ENCODE measurements around the gene BBIP1.
"Not testable (repeated sequence)": the region's sequence is repeated elsewhere in the genome, so short reads cannot be mapped to it uniquely, and the experiment has no call there.

Gene BBIP1

DNA sequence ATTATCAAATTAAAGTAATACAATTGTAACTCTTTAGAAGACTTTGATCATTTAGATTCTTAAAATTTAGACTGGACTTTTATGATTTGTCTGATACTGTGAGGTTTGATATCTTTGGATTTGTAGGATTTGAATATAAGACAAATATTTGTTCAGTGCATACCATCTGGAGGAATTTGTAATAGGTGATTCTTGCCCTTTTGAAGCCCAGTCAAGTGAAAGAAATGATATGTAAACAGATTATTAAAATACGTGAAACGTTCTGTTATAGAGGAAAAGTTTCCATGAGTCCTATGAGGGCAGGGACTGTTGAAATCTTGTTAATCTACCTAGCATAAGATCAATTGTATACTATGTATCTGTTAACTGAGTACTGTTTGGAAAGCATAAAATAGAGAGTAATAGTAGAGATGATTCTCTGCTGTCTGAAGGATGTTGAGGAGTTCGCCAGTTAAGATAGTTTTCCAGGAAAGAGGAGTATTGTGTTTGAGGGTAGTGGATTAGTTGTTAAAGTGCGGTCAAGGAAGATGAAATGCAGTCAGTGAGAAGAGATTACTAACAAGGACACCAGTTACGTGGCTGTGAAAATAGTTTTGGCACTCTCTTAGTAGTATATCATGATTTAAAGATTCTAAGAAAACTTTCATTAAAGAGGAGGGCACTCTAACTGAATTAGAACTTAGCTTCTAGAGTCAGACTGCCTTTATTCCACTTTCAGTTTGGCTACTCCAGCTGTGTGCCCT is 32.9 kb downstream of the BBIP1 start:
- DNase-seq (ENCODE audit: low spot score) = no peak

GRCh38 chr10:110883924-110884323 is 35.1 kb downstream of the BBIP1 start:
- DNase-seq (ENCODE audit: low spot score) = no peak

GRCh38 chr10:110881905-110882304 is 37.1 kb downstream of the BBIP1 start:
- DNase-seq (ENCODE audit: low spot score) = no peak

DNA sequence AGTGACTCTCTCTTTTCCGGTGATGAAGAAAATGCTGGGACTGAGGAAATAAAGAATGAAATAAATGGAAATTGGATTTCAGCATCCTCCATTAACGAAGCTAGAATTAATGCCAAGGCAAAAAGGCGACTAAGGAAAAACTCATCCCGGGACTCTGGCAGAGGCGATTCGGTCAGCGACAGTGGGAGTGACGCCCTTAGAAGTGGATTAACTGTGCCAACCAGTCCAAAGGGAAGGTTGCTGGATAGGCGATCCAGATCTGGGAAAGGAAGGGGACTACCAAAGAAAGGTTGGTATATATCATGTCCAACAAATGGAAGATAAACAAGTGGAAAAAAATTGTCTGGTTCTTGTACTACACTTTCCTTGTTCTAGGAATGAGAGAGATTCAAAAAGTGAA is 37.7 kb downstream of the BBIP1 start:
- DNase-seq (ENCODE audit: low spot score) = no peak

GRCh38 chr10:110880012-110880411 is 39.0 kb downstream of the BBIP1 start:
- no peak for DNase-seq (ENCODE audit: low spot score)

DNA sequence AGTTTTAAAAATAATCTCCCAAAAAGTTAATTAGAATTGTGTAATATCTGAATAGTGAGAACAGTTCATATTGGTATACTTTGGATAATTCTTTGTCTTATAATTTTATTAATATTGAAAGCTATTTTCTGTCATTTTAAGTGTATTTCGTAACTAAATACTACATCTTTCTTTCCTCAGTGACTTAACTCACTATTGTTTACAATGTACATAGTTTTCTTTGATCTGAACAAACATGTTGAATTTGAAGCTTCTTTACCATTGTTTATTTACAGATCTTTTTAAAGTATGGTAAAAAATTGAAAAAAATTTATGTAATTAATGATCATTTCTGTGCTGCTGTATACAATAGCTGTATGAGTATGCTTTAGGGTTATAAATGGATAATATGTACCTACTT is 42.2 kb downstream of the BBIP1 start:
- no peak for DNase-seq (ENCODE audit: low spot score)

GRCh38 chr10:110876000-110876399 is 43.0 kb downstream of the BBIP1 start:
- no peak for DNase-seq (ENCODE audit: low spot score)

DNA sequence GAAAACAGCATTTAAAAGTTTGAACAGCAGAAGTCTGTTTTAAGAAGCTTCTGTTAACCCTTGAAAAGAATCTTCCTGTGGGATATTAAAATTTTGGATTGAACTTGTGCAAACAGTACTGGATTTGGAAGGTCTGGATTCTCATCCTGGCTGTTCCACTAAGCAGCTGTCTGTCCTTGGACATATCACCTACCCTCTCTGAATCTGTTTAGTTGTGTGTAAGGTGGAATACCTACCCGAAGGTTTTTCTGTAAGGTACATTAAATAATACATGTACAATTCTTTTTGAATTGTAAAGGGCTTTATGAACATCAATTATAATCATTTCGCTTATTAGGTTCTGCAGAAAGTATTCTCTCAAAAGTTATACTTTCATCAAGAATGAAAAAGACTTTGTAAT is 45.0 kb downstream of the BBIP1 start:
- DNase-seq (ENCODE audit: low spot score) = no peak

- DNase-seq (ENCODE audit: low spot score) = no peak
These were observed 45.7 kb downstream of the BBIP1 start for GRCh38 chr10:110872984-110873923.

GRCh38 chr10:110872145-110872983 is 46.6 kb downstream of the BBIP1 start:
- peak; percentile 95 for DNase-seq (ENCODE audit: low spot score)

DNA sequence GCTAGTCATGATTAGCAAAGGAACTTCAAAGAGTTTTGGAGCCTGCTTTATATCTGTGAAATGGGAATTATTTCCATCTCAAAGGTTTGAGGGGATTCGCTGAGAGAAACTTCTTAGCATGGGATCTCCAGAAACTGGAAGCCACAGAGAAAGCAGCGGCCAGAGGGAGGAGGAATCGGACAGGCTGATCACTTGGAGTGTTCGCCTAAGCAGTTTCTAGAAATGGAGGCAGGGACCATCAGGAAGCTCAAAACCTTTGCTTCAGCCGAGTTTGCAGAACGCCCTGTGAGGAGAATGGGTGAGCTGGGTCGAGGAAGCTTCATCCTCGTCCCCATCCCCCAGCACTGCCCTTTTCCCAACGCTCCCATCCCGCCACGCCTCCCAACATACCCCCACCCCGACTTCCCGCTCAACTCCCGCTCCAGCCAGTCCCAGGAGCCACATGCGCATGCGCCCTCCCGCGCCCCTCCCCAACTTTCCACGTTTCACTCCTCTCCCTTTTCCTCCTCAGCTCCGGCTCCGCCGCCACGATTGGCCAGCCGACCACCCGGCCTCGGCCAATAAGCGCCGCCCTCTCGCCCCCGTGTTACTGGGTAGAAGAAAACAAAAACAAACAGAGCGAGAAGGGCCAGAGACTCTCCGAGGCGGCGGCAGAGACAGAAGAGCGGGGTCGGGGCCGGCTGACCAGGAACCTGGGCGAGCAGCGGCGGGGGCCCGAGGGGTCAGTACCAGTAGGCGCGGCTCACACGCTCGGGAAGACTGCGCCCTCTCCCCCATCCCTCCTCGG is 47.5 kb downstream of the BBIP1 start, which contains the start of gene PDCD4:
PDCD4 (plus strand) TSS at position 631 of the 787 bp plus-strand sequence. CDS start 4,100 bp downstream, outside the sequence.
- DNase-seq (ENCODE audit: low spot score) = peak; percentile 99

DNA sequence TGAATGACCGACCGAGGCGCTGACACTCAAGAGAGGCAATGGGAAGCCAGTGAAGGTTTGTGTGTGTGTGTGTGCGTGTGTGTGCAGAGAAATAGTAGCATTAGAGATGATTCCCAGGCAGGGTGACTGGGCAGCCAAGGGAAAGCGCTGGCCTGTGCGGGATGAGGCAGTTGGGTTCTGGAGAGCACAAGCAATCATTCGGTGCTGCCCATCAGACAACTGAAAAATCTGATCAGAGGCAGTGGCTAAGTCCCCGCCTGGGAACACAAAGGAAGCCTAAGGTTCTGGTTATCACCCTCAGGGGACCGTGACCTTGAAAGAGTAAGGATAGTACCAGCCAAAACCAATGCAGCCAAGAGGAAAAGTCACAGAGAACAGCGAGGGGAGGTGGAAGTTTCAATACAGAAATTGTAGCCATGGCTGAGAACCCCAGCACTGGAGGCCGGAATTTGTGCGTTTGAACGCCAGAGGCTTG is 48.1 kb downstream of the BBIP1 start:
- DNase-seq (ENCODE audit: low spot score) = peak; percentile 30

DNA sequence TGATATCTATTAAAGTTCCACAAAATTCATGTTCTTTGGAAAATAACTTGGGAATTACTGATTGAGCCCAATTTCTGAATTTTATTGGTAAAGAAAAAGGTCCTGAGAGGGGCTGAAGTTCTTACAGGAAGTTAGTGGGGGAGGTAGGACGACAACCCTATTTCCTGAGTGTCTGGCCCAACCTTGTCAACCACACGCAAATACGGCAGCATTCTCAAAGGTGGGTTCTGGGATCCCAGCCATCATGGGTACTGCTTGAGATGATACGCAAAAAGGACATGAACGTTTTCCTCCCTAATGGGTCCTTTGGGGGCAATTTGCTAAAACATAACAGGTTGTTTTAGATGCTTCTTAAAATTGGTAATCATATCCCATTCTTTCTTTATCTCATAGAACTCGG is 50.0 kb downstream of the BBIP1 start:
- no peak for DNase-seq (ENCODE audit: low spot score)

DNA sequence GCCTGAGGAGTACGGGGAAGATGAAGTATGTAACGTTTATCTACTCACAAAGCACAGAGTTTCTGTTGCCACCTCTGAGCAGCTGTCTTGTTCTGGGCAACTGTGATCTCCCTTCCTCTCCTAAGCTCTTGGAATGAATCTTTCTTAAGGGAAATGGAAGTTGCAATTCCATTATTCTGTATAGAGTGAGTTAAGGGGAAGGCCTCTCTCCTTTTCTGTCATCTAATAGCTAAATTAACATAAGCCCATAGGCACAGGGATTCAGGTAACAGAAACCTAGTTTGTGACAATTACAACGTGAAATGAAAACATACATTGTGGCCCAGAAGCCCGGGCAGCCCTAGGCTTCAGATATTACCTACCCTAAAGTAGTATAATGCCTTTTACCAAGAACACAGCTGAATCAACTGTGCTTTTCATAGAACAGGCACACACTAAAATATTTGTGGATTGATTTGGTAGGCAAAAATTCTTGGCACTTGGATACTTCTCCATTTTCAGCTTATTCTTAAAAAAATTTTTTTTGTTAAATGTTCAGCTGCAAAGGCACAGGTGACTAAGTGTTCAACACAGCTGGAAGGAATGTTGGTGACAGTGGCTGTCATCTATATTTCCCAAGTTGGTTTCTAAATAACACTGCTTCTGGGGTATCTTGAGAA is 51.0 kb downstream of the BBIP1 start:
- DNase-seq (ENCODE audit: low spot score) = no peak

GRCh38 chr10:110867011-110867806 is 51.8 kb downstream of the BBIP1 start:
- not testable (repeated sequence) for DNase-seq (ENCODE audit: low spot score)

- DNase-seq (ENCODE audit: low spot score) = no peak
These were observed 53.0 kb downstream of the BBIP1 start for GRCh38 chr10:110865809-110866482.

- DNase-seq (ENCODE audit: low spot score) = no peak
These were observed 53.7 kb downstream of the BBIP1 start for GRCh38 chr10:110865186-110865808.

- no peak for DNase-seq (ENCODE audit: low spot score)
These were observed 54.3 kb downstream of the BBIP1 start for GRCh38 chr10:110864662-110865140.

Measured in SK-N-DZ (cell line).